T-helper 2 cell treated with Interferon-gamma antibody and Interleukin-4, amounts not matched to agents 5 μg/mL and 100 μg/mL, for 36 hours (primary cell): Measurements from ENCODE around the gene TAP2.
"Not testable (repeated sequence)": the region's sequence is repeated elsewhere in the genome, so short reads cannot be mapped to it uniquely, and the experiment has no call there.

Experiments
- DNase-seq: peaks from one replicate; pipeline ENCODE4 v3.0.0; 2021; ENCODE audit warnings: low spot score
- H3K27ac Mint-ChIP-seq: one replicate; pipeline ENCODE4 v1.8.0; 2021; ENCODE audit warnings: mild to moderate bottlenecking, mixed read lengths
- H3K27me3 Mint-ChIP-seq: one replicate; pipeline ENCODE4 v1.8.0; 2021; ENCODE audit warnings: low read depth, mixed read lengths
- H3K36me3 Mint-ChIP-seq: one replicate; pipeline ENCODE4 v1.8.0; 2021; ENCODE audit warnings: low read depth, mixed read lengths
- H3K4me1 Mint-ChIP-seq: one replicate; pipeline ENCODE4 v1.8.0; 2021; ENCODE audit warnings: low read depth, mixed read lengths
- H3K4me3 Mint-ChIP-seq: one replicate; pipeline ENCODE4 v1.8.0; 2022; ENCODE audit warnings: mild to moderate bottlenecking, moderate library complexity, mixed read lengths
- H3K9me3 Mint-ChIP-seq: one replicate; pipeline ENCODE4 v1.8.0; 2021; ENCODE audit warnings: mixed read lengths

TAP2 gene

DNA sequence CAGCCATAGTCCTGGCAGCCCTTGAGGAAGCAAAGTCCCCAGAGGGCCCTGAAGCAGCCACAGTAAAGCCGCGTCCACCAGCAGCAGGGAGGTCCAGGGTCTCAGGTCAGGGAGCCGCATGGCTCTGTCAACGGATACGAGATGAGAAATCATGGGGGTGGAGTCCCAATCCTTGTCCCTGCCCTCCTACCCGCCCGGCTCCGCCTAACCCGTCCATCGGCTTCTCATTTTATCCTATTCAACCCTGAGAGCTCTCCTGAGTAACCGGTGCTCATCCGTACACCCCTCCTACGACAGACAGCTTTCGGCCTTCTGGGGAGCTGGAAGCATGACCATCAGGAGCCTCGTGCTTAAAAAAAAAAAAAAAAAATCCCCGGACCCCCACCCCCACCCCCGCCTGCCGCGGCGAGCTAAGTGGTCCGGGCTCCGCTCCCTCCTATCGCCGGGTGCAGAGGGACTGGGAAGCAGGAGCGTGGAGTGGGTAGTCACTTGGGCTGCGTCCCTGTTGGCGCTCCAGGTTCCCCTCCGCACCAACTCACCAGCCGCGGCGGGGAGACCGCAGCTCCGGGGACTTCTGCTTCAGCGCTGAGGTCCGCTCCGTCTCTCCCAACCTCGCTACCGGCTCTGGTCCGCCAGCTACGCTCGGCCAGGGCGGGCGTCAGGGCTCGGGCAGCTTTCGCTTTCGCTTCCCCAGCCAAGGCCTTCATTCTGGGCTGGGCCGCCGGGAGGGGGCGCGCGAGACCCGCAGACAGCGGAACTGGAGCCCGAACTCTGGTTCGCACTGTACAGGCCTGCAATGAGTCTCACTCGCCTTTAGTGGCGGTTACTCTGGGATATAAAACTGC lies at the start of gene TAP2:
Gene TAP2, minus strand, starts transcription at position 626 of the 845 bp plus-strand sequence. Its CDS starts 506 bp downstream, at position 120.
- H3K4me3 Mint-ChIP-seq: peak within 1 kb of the TSS; percentile 81
- no peaks in the 10 kb centered on the region for H3K9me3 Mint-ChIP-seq
- peak; percentile 95 for DNase-seq
- peaks cover 81% of the 10 kb centered on the region for H3K36me3 Mint-ChIP-seq
- peaks cover 75% of the 10 kb centered on the region for H3K4me1 Mint-ChIP-seq
- H3K27ac Mint-ChIP-seq: peak within 1 kb of the TSS; percentile 98
- H3K27me3 Mint-ChIP-seq: no peaks in the 10 kb centered on the region

DNA sequence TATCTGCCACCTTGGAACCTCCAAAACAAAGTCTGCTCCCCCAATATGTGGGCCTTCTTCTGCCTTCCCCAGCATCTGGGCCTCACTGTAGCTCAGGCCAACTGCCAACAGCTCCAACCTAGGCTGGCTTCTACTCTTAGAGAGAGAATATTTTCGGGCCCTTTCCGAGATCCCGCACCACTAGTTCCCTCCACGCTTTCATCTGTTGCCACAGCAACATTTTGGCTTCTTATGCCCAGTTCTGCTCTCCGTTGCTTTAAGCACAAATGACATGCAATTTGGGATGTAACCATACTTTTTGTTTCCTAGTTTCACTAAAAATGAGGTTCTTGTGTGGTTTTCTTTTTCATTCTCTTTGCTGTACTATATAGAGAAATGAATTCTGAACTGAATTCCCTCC lies 49.1 kb upstream of the TAP2 start:
- Mint-ChIP-seq H3K27ac (no peak overlapping the region), H3K27me3 (peaks cover 2% of the 10 kb centered on the region), H3K9me3 (no peaks in the 10 kb centered on the region), H3K36me3 (no peaks in the 10 kb centered on the region), H3K4me1 (no peaks in the 10 kb centered on the region), H3K4me3 (no peak overlapping the region)
- DNase-seq: no peak

GRCh38 chr6:32886681-32887383 lies 48.3 kb upstream of the TAP2 start:
- no peak overlapping the region for H3K4me3 Mint-ChIP-seq
- H3K36me3 Mint-ChIP-seq: no peaks in the 10 kb centered on the region
- H3K9me3 Mint-ChIP-seq: no peaks in the 10 kb centered on the region
- H3K4me1 Mint-ChIP-seq: no peaks in the 10 kb centered on the region
- H3K27ac Mint-ChIP-seq: no peak overlapping the region
- no peak for DNase-seq
- H3K27me3 Mint-ChIP-seq: peaks cover 2% of the 10 kb centered on the region

DNA sequence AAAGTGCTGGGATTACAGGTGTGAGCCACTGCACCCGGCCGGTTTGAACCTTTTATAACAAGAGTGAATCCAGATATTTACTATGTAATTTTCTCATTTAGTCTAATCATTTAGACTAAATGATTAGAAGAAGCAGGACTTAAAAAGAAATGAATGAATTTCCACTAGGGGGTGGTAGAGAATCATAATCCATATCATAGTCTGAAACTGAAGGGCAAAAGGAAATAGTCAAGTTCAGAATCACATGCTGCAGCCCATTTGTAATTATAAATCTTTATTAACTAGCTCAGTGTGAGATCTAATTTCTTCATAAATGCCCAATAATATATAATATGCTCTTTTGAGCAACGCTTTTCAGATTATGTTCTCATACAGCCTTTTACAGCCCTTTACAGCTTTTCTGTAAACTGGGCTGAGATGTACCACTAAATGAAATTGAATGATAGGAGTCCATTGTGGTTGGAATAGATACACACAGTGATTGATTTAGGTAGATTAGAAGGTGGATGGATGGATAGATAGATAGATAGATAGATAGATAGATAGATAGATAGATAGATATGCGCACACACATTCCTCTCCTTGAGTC lies 47.3 kb upstream of the TAP2 start:
- Mint-ChIP-seq H3K9me3 (no peaks in the 10 kb centered on the region), H3K27ac (no peak overlapping the region)

GRCh38 chr6:32883789-32884188 lies 45.2 kb upstream of the TAP2 start:
- DNase-seq: no peak

More for the DNA sequence above, 47.3 kb upstream of the TAP2 start:
- Mint-ChIP-seq H3K4me3 (no peak overlapping the region), H3K4me1 (no peaks in the 10 kb centered on the region), H3K27me3 (peaks cover 2% of the 10 kb centered on the region), H3K36me3 (peaks cover 5% of the 10 kb centered on the region)
- no peak for DNase-seq

GRCh38 chr6:32882879-32883250 lies 44.3 kb upstream of the TAP2 start:
- H3K27me3 Mint-ChIP-seq: no peaks in the 10 kb centered on the region
- no peaks in the 10 kb centered on the region for H3K4me1 Mint-ChIP-seq
- H3K27ac Mint-ChIP-seq: no peak overlapping the region
- no peak overlapping the region for H3K4me3 Mint-ChIP-seq
- peaks cover 19% of the 10 kb centered on the region for H3K36me3 Mint-ChIP-seq
- DNase-seq: no peak
- no peaks in the 10 kb centered on the region for H3K9me3 Mint-ChIP-seq

More at GRCh38 chr6:32883789-32884188, 45.2 kb upstream of the TAP2 start:
- peaks cover 2% of the 10 kb centered on the region for H3K27me3 Mint-ChIP-seq
- no peak overlapping the region for H3K4me3 Mint-ChIP-seq
- no peaks in the 10 kb centered on the region for H3K4me1 Mint-ChIP-seq
- H3K27ac Mint-ChIP-seq: no peak overlapping the region
- H3K9me3 Mint-ChIP-seq: no peaks in the 10 kb centered on the region
- H3K36me3 Mint-ChIP-seq: peaks cover 18% of the 10 kb centered on the region

- H3K4me1 Mint-ChIP-seq, H3K27ac Mint-ChIP-seq, H3K9me3 Mint-ChIP-seq, H3K27me3 Mint-ChIP-seq, DNase-seq, H3K4me3 Mint-ChIP-seq: not testable (repeated sequence)
- H3K36me3 Mint-ChIP-seq: peaks cover 20% of the 10 kb centered on the region
Measured at GRCh38 chr6:32880962-32881361, 42.4 kb upstream of the TAP2 start.

DNA sequence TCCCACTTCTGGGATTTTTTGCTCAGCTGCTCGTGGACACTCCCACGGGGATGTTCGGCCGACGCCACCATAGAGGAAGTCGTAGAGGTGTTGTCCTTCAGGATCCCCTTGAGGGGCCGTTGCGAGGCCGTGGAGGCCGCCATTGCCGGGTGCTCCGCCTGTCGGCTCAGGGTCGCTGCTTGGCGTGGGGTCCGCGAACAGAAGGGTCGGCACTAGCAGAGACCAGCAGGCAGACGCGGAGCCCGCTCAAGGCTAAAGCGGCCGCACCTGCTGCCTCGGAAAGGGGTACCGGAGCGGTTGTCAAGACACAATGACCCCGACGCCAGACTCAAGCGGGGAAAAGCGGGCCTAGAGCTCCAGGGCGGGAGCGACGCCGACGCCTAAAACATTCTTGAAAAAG lies 41.2 kb upstream of the TAP2 start:
- H3K27ac Mint-ChIP-seq: no peak overlapping the region
- DNase-seq: no peak
- no peaks in the 10 kb centered on the region for H3K9me3 Mint-ChIP-seq
- no peak overlapping the region for H3K4me3 Mint-ChIP-seq
- no peaks in the 10 kb centered on the region for H3K4me1 Mint-ChIP-seq
- H3K36me3 Mint-ChIP-seq: peaks cover 20% of the 10 kb centered on the region
- no peaks in the 10 kb centered on the region for H3K27me3 Mint-ChIP-seq

DNA sequence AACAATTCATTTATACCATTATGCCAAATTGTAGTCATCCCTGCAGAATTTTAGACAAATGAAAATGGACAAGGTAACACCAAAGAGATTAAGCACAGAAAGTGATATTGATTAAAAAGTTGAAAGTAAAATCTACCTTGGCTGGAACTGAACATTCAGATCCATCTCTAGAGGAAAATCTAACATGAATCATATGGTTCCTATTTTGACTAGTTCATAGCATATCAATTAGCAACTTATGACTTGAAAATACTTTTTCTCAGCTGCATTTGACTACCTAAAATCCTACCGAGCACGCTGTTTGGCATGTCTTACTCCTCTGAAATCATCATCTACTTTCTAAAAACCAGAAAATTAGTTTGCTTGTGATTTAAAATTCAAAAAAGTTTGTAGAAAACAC lies 38.1 kb upstream of the TAP2 start:
- H3K27me3 Mint-ChIP-seq: no peaks in the 10 kb centered on the region
- H3K9me3 Mint-ChIP-seq: no peaks in the 10 kb centered on the region
- H3K4me1 Mint-ChIP-seq: no peaks in the 10 kb centered on the region
- H3K27ac Mint-ChIP-seq: no peak overlapping the region
- no peak overlapping the region for H3K4me3 Mint-ChIP-seq
- peaks cover 26% of the 10 kb centered on the region for H3K36me3 Mint-ChIP-seq
- no peak for DNase-seq

- not testable (repeated sequence) for H3K4me1 Mint-ChIP-seq, H3K27ac Mint-ChIP-seq, H3K4me3 Mint-ChIP-seq, H3K9me3 Mint-ChIP-seq, H3K27me3 Mint-ChIP-seq, H3K36me3 Mint-ChIP-seq, DNase-seq
Measured at GRCh38 chr6:32873947-32874346, 35.4 kb upstream of the TAP2 start.

- Mint-ChIP-seq H3K4me3 (no peak overlapping the region), H3K9me3 (no peaks in the 10 kb centered on the region), H3K27me3 (no peaks in the 10 kb centered on the region), H3K27ac (no peak overlapping the region), H3K36me3 (peaks cover 19% of the 10 kb centered on the region), H3K4me1 (peaks cover 32% of the 10 kb centered on the region)
- peak; percentile 72 for DNase-seq
Measured at GRCh38 chr6:32868257-32868788, 29.8 kb upstream of the TAP2 start.

DNA sequence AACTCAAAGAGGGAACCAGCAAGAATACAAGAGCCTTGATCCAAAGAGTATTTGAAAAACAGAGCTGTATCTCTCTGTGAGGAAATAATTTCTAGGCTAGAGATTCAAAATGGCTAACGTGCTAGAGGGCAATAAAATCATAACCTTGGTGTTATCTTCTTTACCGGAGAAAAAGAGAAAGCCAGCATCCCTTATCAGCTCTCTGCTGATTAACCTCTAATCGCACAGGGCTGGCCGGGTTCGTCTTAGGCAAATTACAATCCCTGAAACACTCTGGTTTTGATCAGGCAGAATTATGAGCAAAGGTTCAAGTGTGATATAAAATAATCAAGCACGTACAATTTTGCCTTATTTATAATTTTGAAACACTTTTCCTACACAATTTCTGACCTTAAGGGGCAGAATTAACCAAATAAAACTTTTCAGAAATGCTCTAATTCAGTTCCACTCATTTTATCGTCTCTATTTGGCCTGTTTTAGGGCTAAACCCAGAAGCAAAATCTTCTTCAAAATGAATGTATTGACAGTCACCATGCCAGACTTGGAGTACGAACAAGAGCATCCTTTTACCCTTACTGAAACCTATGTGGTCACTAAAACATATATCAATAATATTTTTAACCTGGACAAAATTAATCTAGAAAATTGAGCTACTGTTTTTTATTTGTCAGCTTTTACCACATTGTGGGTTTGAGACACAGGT lies 29.2 kb upstream of the TAP2 start:
- H3K4me1 Mint-ChIP-seq: peaks cover 32% of the 10 kb centered on the region
- H3K36me3 Mint-ChIP-seq: peaks cover 21% of the 10 kb centered on the region
- H3K27me3 Mint-ChIP-seq: no peaks in the 10 kb centered on the region
- H3K4me3 Mint-ChIP-seq: peak overlapping the region; percentile 21
- H3K9me3 Mint-ChIP-seq: no peaks in the 10 kb centered on the region
- DNase-seq: no peak
- peak overlapping the region; percentile 87 for H3K27ac Mint-ChIP-seq

DNA sequence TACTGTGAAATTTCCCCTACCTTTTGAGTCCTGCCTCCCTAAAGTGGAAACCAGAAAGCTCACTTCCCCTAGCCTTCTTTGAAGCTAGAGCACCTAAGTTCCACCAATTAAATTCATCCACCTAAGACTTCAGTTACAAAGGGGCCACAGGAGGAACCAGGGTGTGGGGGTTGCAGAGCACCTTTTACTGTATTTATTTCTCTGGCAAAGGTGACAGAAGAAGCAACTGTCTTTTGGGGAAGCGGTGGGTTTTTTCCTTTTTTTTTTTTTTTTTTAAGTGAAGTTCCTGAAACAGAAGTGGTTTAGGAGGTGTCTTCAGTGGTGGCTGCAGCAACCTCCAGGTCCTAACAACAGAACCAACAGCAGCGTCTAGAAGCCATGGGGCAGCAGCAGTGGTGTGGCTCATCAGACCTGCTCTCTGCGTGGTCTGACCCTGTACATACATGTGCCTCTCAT lies 28.5 kb upstream of the TAP2 start:
- DNase-seq: no peak
- H3K27ac Mint-ChIP-seq: peak overlapping the region; percentile 87
- H3K36me3 Mint-ChIP-seq: peaks cover 23% of the 10 kb centered on the region
- H3K4me3 Mint-ChIP-seq: peak overlapping the region; percentile 21
- H3K27me3 Mint-ChIP-seq: no peaks in the 10 kb centered on the region
- no peaks in the 10 kb centered on the region for H3K9me3 Mint-ChIP-seq
- peaks cover 32% of the 10 kb centered on the region for H3K4me1 Mint-ChIP-seq
